Central memory CD4-positive, alpha-beta T cell (primary cell): Measurements from ENCODE around the gene KCNMB2.
"Not testable (repeated sequence)": the region's sequence is repeated elsewhere in the genome, so short reads cannot be mapped to it uniquely, and the experiment has no call there.

Experiments
- DNase-seq: peaks from one replicate; pipeline ENCODE4 v3.0.0; 2022
- total RNA-seq, 3 experiments: gene quantifications; one replicate each; lab custom pipeline; 2026; lab: John Stamatoyannopoulos, UW

The KCNMB2 gene
- 0 reads per million in 3 experiments for total RNA-seq

DNA sequence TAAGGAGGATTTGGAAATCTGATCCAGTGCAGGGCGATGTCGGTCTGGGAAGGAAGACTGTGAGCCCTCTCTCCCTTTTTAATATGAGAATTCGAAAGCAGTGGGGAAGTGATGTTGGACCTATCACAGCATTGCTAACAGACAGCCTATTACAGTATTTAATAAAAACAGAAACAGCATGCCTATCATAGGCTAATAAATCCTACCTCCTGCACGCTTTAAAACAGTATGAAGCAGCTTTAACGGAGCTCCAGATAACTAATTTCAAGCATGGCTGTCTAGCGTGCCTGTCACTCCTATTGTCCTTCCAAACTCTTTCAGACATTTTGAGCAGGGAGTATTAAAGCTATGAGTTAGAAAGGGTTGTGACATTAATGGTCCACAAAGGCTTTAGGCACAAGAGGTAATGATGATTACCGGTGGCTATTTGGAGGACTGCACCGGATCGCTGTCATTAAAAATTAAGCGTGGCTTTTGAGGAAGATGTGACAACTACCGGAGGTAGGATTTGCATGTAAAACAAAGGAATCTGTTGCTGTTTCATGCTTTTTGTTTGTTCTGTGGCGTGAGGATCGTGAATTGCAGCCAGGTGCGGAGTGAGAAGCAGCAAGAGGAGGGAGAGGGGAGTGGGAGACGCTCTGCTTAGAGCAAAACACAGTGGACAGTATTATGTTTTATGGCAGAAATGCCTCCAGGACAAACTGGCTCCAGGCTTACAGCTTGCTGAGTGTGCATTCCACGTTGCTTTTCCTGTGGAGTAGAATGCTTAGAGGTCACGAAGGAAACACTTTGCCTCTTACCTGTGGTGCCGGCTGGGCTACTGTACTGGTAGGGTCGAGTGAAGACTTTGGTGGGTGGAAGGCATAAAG is at the start of gene KCNMB2:
TSS of gene KCNMB2 (plus strand) at position 226 of the 869 bp plus-strand sequence.
- no peak for DNase-seq

DNA sequence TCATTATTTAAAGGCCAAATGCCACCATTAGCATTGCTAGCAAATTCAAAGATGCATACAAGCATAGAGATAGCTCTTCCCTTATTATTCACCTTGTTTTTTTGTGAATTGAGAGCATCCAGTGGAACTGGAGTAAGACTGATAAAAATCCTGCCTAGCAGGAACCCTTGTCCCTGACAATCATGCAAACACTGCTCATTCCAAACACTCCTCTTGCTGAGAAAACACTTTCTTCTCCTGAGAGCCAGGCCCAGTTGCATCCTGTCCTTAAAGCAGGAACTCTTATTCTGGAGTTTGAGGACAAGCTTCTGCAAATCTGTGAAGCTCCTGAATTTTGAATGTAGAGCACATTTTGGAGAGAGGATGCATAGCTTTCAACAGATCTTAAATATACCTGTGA is 49.3 kb upstream of the KCNMB2 start:
- no peak for DNase-seq

DNA sequence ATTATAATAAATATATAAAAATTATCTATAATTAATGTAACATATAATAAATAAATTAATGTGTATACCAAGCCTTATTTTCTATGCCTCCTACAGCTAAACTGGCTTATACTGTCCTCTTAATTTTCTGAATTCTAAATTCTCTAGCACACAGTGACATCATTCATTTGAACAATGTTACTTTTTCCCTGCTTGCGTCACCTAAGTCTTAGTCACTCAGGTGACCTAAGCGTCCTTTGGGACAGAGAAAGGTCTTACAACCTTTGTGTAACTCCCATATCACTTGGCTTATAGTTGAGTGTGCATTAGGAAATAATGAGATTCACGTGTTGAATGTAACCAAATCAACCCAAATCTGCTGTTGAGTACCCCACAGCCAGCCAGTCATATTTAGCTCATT is 48.5 kb upstream of the KCNMB2 start:
- no peak for DNase-seq

DNA sequence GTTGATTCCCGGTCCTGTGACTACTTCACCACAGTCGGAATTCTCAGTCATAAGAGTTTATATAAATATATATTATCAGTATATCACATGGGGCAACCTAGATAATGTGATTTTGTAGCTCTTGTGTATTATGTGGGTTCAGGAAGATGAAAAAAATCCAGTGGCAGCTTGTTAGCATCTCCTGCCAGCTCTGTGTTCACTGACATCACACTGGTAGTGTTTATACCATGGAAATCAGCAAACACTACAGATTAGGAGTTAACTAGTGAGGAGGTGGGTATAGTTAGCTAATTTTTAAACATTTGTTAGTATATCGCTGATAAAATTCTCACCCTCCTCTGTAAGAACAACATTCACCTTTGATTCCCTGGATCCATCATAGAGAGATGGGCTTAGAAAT is 44.5 kb upstream of the KCNMB2 start:
- no peak for DNase-seq

DNA sequence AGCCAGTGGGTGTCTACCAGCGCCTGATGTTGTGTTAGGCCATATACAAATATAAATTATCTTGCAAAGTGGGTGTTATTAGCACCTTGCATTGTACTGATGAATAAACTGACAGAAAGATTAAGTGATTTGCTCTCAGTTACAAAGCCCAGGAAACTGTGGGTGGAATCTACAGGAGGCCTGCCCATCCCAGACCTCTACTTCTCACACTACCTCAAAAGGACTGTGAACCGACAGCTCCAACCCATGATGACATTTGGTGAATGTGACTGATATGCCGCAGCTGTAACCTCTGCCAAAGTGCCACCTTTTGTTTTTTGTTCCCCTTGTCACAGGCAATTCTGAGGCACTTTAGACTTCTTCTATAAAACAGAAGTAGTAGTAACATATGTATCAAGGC is 43.7 kb upstream of the KCNMB2 start:
- no peak for DNase-seq

DNA sequence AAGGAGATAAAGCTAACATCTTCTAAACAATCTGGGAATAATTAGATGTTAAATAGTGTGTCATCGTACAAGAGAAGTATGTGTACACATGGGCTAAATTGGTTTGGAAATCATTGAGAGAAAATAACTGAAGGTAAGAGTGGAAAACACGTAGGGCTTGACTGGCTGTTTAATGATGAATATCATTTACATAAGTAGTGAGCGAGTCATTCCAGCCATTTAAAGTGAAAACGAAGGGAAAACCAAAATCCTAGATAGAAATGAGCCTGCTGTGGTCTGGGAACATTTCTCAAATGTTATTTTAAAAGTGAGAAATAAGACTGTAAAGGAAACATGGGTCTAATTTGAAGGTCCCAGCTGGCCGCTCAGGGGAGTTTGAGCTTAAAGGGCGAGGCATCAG is 41.9 kb upstream of the KCNMB2 start:
- DNase-seq = no peak

DNA sequence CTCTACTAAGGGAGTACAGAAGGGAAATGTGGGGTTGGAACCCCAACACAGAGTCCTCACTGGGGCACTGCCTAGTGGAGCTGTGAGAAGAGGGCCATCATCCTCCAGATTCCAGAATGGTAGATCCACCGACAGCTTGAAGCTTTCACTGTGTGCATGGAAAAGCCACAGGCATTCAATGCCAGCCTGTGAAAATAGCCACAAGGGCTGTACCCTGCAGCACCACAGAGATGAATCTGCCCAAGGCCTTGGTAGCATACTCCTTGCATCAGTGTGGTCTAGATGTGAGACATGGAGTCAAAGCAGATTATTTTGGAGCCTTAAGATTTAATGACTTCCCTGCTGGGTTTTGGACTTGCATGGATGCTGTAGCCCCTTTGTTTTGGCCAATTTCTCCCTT is 39.3 kb upstream of the KCNMB2 start:
- DNase-seq = no peak

DNA sequence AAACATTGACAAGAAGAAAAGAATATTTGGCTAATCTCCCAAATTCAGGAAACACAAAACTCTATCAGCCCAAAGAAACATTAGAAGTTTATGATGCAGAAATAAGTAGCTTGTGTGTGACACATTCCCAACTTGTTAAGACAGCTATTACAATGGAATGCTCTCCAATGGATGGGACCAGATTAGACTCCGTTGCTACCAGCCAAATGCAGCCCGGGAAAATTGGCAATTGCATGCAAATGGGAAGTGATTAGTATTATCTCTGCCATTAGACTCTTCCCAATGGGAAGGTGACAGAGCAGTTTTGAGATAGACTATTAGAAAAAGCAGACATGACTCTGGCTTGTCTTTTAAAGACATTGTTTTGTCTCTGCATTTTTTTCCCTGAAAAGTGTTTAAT is 37.4 kb upstream of the KCNMB2 start:
- no peak for DNase-seq

DNA sequence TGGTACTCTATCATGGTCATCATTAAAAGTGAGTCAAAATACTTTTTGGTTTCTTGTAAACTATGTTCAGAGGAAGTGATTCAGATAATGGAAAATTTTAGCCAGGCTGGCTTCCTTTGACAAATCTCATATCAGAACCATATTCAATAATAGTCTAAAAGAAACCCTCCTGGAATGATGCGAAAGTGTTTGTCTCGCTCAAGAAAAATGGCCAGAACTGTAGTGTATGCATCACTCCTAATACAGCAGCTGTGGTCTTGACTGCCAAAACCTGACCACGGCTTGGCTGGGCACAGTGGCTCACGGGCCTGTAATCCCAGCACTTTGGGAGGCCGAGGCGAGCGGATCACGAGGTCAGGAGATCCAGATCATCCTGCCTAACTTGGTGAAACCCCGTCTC is 35.6 kb upstream of the KCNMB2 start:
- no peak for DNase-seq

DNA sequence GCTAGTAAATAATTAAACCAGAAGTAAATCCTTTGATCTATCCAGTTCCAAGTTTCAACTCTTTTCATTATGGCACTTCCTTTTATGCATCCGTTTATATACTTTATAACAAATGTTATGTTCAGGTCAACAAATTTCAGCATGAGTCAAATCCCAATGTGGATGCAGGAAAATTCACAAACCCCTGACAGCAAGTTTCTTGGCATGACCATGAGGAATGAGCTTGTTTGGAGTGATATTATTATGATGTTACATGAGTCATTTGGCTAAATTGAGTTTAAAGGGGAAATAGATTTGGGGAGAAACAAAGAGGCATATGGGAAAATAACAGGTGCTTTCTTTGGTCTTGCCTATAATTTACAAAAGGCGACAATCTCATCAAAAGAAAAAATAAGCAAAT is 32.1 kb upstream of the KCNMB2 start:
- no peak for DNase-seq

DNA sequence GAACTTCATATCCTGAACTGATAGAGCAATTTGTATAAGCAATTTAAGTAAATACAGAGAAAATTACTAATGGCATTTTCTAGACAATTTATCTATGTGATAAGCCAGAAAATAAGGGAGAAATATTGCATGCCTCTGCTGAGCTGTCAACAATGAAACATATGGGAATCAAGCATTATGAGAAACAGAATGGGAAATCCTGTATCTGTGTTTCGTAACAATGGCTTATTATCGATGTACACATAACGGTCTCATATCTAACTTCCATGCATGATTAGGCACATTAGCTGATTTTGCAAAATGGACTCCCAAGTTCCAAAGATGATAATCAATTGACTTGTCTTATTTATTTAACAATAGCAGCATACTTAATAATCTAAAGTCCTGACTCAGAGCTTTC is 30.4 kb upstream of the KCNMB2 start:
- no peak for DNase-seq

DNA sequence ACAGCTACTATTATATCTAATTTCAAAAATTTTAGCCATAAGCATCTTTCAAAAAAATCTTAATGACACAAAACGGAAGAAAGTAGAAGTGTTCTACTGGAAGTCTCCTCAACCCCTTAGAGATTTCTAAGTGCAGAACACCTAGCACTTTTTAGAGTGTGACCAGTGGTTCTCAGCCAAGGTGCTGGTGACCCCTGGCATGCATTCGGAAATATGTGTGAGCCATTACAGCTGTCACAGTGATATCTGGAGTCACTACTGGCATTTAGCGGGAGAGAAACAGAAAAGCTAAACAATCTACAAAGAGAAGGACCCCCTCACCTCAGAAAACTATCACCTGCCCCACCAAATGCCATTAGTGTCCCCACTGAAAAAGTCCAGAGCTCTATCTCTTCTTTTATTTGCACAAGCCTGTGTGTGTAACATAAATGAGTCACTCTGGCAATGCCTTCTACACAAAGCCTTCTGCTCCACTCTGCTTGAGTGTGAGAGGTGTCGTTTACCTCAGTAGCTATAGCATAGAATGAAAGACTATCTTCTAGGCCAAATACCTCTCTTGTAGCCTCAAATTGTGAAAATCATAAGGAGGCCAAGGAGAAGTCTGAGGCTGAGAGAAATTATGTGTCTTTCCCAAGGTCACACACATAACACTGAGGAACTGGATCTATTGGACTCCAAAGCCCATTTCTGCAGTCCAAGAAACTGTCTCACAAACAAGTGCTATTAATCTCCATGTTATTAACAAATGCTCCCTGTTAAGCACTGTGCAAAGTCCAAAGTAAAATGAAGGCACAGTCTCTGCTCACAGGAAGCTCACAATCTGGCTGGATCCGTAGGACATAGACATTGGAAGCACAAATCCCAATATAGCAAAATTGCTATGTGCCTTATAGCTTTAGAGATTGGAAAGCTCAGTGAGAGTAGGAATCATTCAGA is 28.5 kb upstream of the KCNMB2 start:
- no peak for DNase-seq

DNA sequence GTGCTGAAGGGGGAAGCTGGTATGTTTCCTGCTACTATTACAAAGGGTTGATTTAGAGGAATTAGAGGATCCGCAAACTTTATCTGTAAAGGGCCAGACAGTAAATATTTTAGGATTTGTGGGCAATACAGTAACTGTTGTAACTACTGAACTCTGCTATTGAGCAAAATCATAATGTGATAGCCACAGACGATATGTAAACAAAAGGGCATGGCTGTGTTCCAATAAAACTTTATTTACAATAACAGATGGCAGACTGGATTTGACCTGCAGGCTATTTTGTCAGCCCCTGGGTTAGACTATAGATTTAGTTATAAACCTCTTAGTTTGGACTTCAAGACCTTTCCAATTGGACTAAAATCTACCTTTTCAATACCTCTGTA is 27.8 kb upstream of the KCNMB2 start:
- DNase-seq = no peak

DNA sequence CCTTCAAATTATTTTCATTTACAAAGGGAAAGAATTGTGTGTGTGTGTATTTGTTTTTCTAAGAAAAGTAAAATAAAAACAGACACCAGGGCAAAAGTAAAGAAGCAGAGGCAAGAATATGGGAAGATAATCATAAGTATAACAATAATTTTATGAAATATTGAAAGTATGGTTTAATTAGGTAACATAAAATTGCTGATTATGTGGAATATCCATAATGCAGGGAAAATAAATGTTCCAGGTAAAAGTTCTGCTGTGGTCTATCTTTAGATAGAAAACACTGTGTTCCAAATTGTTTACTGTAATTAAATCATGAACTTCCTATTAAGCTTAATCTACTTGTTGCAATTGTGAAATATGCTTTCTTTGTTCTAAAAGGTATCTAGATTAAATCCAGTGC is 25.7 kb upstream of the KCNMB2 start:
- no peak for DNase-seq

DNA sequence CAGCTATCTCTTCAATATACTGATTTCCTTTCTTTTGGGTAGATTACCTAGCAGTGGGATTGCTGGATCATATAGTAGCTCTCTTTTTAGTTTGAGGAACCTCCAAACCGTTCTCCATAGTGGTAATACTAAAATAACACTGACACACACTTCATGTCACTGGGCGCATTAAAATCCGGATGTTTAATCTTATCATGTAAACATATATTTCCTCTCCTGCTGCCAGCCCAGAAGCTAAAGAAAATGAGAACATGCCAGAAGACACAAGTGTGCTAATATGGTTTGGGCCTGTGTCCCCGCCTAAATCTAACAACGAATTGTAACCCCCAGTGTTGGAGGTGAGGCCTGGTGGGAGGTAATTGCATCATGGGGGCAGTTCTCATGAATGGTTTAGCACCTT is 23.6 kb upstream of the KCNMB2 start:
- DNase-seq = no peak

DNA sequence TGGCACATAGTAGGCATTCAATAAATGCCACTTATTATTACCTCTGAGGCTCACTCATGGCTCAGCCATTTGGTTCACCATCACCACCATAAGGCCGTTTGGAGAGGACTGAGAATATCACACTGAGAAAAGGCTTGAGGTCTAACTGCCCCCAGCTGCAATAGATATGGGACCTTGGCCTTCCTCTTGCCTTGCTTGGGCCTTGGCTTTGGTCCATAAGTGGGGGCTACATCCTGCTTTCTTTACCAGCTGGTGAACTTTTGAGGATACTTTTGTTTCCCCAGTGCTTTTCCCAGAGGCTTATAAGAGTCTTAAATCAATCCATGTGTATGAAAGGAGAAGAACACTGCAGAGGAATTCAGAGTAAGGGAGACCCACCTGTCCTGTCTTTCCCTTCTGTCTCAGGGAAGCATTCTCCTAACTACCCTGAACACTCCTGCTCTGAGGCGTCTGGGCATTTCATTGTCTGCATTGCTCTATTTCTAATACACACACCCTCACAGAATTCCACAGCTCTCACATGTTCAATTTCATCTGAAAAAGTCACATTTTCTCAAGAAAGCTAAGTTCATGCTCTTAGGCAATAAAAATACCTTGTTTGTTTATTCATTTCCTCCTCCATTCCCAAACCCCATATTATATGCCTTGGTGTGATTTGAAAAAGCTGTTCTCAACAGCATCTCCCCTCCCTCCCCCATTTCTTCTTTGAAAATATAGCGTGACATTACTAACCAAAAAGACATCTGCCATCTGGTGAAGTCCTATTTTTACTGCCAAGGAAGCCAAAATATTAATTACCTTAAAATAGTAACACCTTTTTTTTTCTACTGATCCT is 22.5 kb upstream of the KCNMB2 start:
- DNase-seq = no peak

DNA sequence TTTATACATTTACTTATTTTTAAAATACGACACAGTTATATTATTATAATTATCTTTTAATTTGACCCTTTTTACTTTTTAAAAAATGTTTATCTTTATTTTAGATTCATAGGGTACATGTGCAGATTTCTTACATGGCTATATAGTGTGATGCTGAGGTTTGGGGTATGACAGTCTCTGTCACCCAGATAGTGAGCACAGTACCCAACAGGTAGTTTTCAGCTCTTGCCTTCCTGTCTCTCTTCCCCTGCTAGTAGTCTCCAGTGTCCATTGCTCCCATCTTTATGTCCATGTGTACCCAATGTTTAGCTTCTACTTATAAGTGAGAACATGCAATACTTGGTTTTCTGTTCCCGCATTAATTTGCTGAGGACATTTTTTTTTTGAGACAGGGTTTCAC is 21.8 kb upstream of the KCNMB2 start:
- DNase-seq = no peak

DNA sequence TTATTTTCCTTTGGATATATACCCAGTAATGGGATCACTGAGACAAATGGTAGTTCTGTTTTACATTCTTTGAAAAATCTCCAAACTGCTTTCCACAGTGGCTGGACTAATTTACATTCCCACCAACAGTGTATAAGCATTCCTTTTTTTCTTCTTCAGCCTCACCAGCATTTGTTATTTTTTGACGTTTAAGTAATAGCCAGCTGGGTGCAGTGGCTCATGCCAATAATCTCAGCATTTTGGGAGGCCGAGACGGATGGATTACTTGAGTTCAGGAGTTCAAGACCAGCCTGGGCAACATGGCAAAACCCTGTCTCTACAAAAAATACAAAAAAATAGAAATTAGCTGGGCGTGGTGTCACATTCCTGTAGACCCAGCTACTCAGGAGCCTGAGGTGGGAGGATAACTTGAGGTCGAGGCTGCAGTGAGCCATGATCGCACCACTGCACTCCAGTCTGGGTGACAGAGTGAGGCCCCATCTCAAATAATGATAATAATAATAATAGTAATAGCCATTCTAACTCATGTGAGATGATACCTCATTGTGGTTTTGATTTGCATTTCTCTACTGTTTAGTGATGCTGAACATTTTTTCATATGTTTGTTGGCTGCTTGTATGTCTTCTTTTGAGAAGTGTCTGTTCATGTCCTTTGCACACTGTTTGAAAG is 21.0 kb upstream of the KCNMB2 start:
- DNase-seq = not testable (repeated sequence)

DNA sequence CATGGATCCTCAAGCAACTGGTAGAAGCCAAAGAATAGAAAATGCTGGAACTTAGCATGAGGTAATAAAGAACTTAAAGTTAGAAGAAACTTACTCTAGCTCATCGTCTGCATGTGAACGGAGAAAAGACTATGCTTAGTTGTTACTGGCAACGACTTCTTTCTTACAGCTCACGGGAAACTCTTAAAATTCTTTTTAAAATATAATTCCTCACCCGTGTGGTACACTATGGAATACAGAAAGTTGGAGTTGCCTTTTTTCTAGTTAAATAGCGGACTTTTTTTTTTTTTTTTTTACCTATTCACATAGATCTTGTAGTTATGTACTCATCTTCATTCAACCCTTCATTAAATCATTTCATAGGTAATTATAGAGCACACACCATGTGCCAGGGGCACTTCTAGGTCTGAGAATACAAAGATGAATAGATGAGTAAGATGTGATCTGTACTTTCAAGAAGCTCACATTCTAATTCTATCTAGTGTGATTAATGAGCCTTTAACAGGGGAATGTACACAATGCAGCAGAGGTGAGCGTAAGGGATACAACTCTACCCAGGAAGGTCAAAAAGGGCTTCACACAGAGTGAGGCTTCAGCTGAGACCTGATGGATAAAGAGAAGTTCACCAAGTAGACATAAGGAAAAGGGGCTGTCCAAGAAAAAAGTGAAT is 18.4 kb upstream of the KCNMB2 start:
- DNase-seq = no peak

DNA sequence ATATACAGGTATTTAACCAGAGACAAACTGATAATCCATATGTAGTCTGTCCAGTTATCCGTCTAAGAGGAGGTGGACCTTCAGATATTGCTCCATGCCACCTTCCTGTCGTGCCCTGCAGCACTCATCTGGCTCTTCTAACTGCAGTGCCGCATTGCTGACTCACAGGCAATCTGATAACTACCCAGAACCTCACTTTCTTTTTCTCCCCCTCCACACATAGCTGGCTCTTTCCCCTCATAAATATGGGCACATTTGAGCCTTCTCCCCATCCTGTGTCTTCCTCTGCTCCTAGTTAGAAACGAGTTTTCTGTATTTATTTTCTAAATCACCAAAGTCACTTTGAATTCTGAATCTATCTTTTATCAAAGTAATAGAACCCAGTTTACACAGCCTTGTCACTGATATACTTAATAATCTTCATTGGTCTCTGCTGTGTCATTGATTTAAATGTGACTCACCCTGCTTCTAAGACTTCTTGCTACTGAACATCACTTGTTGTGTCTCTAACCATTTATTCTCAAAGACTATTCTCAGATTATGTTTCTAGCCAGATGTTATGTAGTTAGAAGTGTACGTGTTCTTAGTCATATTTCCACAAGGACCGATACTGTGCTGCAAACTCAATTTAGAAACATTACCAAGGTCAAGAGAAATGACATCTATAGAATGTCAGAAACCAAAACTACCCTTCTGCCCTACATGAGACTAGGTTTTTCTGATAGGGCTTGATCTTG is 17.4 kb upstream of the KCNMB2 start:
- no peak for DNase-seq

DNA sequence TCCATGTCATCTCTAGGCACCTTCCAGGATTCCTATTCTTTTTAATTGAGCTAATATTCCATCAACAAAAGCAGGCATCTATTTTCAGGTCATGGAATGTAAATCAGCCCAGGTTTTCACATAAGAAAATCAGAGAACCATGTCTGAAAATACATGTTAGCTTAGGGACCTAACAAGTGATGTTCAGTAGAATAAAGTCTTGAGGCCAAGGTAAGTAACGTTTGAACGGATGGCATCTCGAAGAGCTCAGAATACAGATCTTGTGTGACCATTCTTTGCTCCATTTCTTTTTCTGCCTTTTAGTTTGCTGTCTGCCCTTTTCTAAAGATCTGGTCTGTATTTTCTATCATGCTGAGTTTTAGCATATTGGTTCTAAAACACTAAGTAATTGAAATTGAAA is 16.5 kb upstream of the KCNMB2 start:
- no peak for DNase-seq
